ENCODE measurements around the gene MAPK8. TPM values are rescaled to one million over a fixed set of nuclear protein-coding genes. Genes with fewer than 3 reads are reported as not detected.

MAPK8 gene
- polyA plus RNA-seq, 4 donors = 12.4 to 41.2 (median 22.3) TPM

DNA sequence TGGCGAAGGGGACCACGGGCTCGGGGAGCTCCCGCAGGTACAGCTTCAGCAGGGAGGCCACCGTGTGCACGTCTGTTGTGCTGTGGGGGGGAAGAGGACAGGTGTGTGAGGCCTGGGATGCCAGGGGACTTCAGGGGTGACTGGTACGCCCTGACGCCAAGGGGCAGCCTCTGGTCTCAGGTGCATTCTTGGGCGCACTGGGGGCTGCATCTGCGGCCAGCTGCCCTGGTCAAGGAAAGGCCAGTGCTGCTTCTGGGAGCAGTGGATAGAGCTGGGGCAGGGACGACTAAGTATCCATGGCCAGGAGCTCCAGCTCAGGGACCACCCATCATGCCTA is 148.5 kb downstream of the MAPK8 start:
- Histone ChIP-seq H3K36me3 (ENCODE audit: control insufficient read depth in 3 of 3, insufficient read depth in 2 of 3, low read depth in 1 of 3, low read length in 3 of 3) (no peaks in the 10 kb centered on the region), H3K27me3 (ENCODE audit: control insufficient read depth in 3 of 3, insufficient read depth in 3 of 3, low read length in 3 of 3) (no peaks in the 10 kb centered on the region), H3K4me1 (ENCODE audit: control insufficient read depth in 3 of 3, insufficient read depth in 2 of 3, low read depth in 1 of 3, low read length in 2 of 3) (no peaks in the 10 kb centered on the region), H3K4me3 (ENCODE audit: low read depth in 1 of 3, low read length in 3 of 3) (no peak overlapping the region), H3K9me3 (ENCODE audit: control insufficient read depth in 2 of 2, insufficient read depth in 1 of 2, low read depth in 1 of 2, low read length in 1 of 2) (no peaks in the 10 kb centered on the region), H3K27ac (ENCODE audit: low read depth in 1 of 3, low read length in 2 of 3) (no peak overlapping the region)
- DNase-seq (no peak), FAIRE-seq (no peak)
- WGBS, 3 donors = 88 to 90% (median 90%) methylated on average over 11 of the region's 11 CpGs

DNA sequence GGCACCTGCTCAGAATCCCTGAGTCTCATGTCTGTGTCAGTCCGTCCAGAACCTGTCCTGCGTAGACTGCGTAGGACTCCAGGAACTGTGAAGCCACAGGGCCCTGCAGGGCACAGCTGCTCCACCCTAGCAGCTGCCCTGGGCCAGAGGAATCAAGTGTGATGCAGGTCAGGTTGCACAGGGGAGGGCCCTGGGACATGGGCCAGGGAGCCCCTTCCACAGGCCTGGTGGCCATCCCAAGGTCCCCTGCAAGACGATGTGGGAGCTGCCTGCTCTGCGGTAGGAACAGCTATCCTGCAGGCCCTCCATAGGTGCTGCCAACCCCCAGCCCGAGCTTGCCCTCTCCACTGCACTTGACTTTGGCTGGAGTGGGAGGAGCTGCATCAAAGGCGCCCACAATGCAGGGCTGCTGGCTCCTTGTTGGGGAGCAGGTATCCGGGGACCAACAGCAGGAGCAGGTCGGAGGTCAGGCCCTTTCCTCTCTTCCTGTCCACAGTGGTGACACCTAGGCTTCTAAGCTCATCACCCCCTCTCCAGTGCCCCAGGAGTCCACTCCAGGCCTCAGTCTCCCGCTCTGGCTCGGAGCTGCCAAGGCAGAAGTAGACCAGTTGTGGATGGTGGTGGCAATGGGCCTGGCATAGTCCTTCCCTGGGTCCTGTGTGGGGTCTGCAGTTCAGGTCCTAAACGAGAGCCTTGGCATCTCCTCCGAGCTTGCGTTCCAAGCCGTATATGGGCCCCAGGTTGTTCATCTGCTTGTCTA is 149.1 kb downstream of the MAPK8 start:
- Histone ChIP-seq H3K27ac (ENCODE audit: low read depth in 1 of 3, low read length in 2 of 3) (no peak overlapping the region), H3K9me3 (ENCODE audit: control insufficient read depth in 2 of 2, insufficient read depth in 1 of 2, low read depth in 1 of 2, low read length in 1 of 2) (no peaks in the 10 kb centered on the region), H3K4me1 (ENCODE audit: control insufficient read depth in 3 of 3, insufficient read depth in 2 of 3, low read depth in 1 of 3, low read length in 2 of 3) (no peaks in the 10 kb centered on the region), H3K27me3 (ENCODE audit: control insufficient read depth in 3 of 3, insufficient read depth in 3 of 3, low read length in 3 of 3) (no peaks in the 10 kb centered on the region), H3K36me3 (ENCODE audit: control insufficient read depth in 3 of 3, insufficient read depth in 2 of 3, low read depth in 1 of 3, low read length in 3 of 3) (no peaks in the 10 kb centered on the region), H3K4me3 (ENCODE audit: low read depth in 1 of 3, low read length in 3 of 3) (no peak overlapping the region)
- no peak for FAIRE-seq
- no peak for DNase-seq
- WGBS, 3 donors = 88 to 93% (median 89%) methylated on average over 15 of the region's 15 CpGs

DNA sequence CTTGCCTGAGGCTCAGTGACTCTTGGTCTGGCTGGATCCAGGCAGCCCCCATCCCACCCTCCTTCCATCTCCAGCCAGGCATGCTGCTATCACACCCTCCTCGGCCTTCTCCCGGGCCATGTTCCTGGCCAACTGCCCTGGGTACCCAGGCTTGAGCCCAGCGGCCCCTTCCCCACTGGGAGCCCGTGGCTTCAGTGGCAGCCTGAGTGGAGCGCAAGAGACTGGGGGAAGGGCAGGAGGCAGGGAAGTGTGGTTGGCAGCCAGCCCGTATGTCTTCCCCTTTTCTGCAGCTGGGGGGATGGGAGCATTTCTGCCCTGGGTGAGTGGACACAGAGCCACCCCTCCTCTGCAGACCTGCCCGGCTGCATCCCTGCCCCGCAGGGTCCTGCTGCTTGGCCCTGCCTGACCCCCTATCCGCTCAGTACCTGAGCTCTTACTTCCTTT is 149.9 kb downstream of the MAPK8 start:
- no peak for FAIRE-seq
- 28 to 60% (median 51%) methylated on average over 5 to 9 of the region's 9 CpGs for WGBS, 3 donors
- Histone ChIP-seq H3K36me3 (ENCODE audit: control insufficient read depth in 3 of 3, insufficient read depth in 2 of 3, low read depth in 1 of 3, low read length in 3 of 3) (no peaks in the 10 kb centered on the region), H3K27me3 (ENCODE audit: control insufficient read depth in 3 of 3, insufficient read depth in 3 of 3, low read length in 3 of 3) (no peaks in the 10 kb centered on the region), H3K4me3 (ENCODE audit: low read depth in 1 of 3, low read length in 3 of 3) (no peak overlapping the region), H3K27ac (ENCODE audit: low read depth in 1 of 3, low read length in 2 of 3) (no peak overlapping the region), H3K9me3 (ENCODE audit: control insufficient read depth in 2 of 2, insufficient read depth in 1 of 2, low read depth in 1 of 2, low read length in 1 of 2) (no peaks in the 10 kb centered on the region), H3K4me1 (ENCODE audit: control insufficient read depth in 3 of 3, insufficient read depth in 2 of 3, low read depth in 1 of 3, low read length in 2 of 3) (no peaks in the 10 kb centered on the region)
- no peak for DNase-seq

DNA sequence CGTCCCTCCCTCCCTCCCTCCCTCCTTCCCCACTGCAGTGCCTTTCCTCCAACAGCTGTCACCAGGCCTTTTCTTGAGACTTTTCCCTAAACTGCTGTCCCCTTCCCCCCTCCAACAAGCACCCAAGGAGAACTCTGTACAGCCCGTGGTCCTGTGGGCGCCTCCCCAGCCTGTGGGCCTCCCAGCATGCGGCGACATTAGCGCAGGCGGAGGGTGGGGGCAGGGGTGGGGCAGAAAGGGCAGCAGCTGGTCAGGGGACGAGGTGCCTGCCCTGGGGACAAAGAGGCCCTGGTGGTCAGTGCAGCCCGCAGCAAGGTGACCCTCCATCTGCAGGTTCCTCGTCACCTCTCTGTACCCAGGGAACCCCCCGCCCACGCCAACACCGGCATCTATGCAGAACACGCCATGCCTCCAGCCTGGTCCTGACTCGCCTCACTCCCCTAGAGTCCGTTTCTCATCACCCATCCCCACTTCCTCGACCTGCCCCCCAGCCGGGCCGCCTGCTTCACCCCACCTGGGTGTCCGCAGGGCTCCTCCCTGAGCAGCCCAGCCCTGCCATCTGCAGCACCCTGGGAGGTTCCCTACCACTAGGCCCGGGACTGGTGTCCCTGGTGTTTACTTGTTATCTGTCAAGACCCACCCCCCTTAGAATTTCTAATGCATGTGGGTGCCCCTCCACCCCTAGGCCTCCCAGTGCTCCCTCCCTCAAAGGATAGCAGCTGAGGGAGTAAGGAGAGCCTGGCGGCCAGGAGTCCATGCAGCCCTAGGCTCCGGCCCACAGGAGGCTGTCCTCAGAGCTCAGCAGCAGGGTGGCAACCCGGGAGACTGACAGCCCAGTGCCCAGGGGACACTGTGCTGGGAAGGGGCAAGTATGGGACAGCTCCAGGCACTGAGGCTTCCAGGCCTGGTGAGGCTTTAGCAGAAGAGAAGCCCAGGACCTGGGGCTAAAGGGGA is 150.6 kb downstream of the MAPK8 start:
- DNase-seq = no peak
- no peaks in the 10 kb centered on the region for H3K36me3 ChIP-seq (ENCODE audit: control insufficient read depth in 3 of 3, insufficient read depth in 2 of 3, low read depth in 1 of 3, low read length in 3 of 3)
- no peak overlapping the region for H3K4me3 ChIP-seq (ENCODE audit: low read depth in 1 of 3, low read length in 3 of 3)
- no peak overlapping the region for H3K27ac ChIP-seq (ENCODE audit: low read depth in 1 of 3, low read length in 2 of 3)
- FAIRE-seq = no peak
- H3K4me1 ChIP-seq (ENCODE audit: control insufficient read depth in 3 of 3, insufficient read depth in 2 of 3, low read depth in 1 of 3, low read length in 2 of 3) = no peaks in the 10 kb centered on the region
- WGBS, 3 donors = 63 to 69% (median 68%) methylated on average over 23 to 24 of the region's 24 CpGs
- H3K27me3 ChIP-seq (ENCODE audit: control insufficient read depth in 3 of 3, insufficient read depth in 3 of 3, low read length in 3 of 3) = no peaks in the 10 kb centered on the region
- no peaks in the 10 kb centered on the region for H3K9me3 ChIP-seq (ENCODE audit: control insufficient read depth in 2 of 2, insufficient read depth in 1 of 2, low read depth in 1 of 2, low read length in 1 of 2)

DNA sequence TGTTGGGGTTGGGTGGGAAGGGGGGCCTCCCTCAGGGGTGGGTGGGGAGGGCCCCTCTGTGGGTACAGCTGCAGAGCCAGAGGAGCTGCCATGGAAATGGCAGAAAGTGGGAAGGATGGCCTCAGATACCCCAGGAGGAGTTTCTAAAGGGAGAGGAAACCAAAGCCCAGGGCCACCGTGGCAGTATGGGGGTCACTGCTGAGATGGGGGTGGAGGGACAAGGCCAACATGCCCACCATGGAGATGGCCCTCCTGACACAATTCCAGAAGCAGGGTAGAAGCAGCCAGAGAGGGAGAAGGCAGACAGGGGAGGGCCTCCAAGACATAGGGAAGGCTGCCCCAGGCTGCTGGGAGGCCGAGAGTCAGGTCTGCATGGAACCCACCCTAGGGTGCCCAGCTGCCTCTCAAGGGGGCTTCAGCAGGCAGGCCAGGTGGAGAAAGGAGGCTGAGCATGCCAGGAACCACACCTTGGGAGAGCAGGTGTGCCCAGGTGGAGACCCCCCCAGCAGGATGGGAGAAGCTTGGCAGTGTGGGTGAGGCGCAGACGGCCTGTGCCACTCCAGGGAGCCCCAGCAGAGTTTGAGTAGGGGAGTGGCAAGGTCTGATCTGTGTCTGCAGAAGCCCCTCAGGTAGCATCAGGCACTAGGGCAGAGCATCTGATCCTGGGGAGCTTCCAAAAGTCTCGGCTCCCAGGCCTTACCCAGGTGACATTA is 151.6 kb downstream of the MAPK8 start:
- no peaks in the 10 kb centered on the region for H3K36me3 ChIP-seq (ENCODE audit: control insufficient read depth in 3 of 3, insufficient read depth in 2 of 3, low read depth in 1 of 3, low read length in 3 of 3)
- 52 to 69% (median 66%) methylated on average over 5 of the region's 5 CpGs for WGBS, 3 donors
- no peak overlapping the region for H3K4me3 ChIP-seq (ENCODE audit: low read depth in 1 of 3, low read length in 3 of 3)
- H3K4me1 ChIP-seq (ENCODE audit: control insufficient read depth in 3 of 3, insufficient read depth in 2 of 3, low read depth in 1 of 3, low read length in 2 of 3) = no peaks in the 10 kb centered on the region
- DNase-seq = no peak
- FAIRE-seq = no peak
- H3K9me3 ChIP-seq (ENCODE audit: control insufficient read depth in 2 of 2, insufficient read depth in 1 of 2, low read depth in 1 of 2, low read length in 1 of 2) = no peaks in the 10 kb centered on the region
- no peak overlapping the region for H3K27ac ChIP-seq (ENCODE audit: low read depth in 1 of 3, low read length in 2 of 3)
- no peaks in the 10 kb centered on the region for H3K27me3 ChIP-seq (ENCODE audit: control insufficient read depth in 3 of 3, insufficient read depth in 3 of 3, low read length in 3 of 3)

- FAIRE-seq (no peak), DNase-seq (no peak)
- H3K9me3 ChIP-seq (ENCODE audit: control insufficient read depth in 2 of 2, insufficient read depth in 1 of 2, low read depth in 1 of 2, low read length in 1 of 2) = no peaks in the 10 kb centered on the region
- no peaks in the 10 kb centered on the region for H3K4me1 ChIP-seq (ENCODE audit: control insufficient read depth in 3 of 3, insufficient read depth in 2 of 3, low read depth in 1 of 3, low read length in 2 of 3)
- no peaks in the 10 kb centered on the region for H3K36me3 ChIP-seq (ENCODE audit: control insufficient read depth in 3 of 3, insufficient read depth in 2 of 3, low read depth in 1 of 3, low read length in 3 of 3)
- H3K4me3 ChIP-seq (ENCODE audit: low read depth in 1 of 3, low read length in 3 of 3) = no peak overlapping the region
- 66 to 73% (median 69%) methylated on average over 6 of the region's 6 CpGs for WGBS, 3 donors
- H3K27me3 ChIP-seq (ENCODE audit: control insufficient read depth in 3 of 3, insufficient read depth in 3 of 3, low read length in 3 of 3) = no peaks in the 10 kb centered on the region
- no peak overlapping the region for H3K27ac ChIP-seq (ENCODE audit: low read depth in 1 of 3, low read length in 2 of 3)
These were observed 152.2 kb downstream of the MAPK8 start for GRCh38 chr10:48458662-48459048.

- Histone ChIP-seq H3K4me1 (ENCODE audit: control insufficient read depth in 3 of 3, insufficient read depth in 2 of 3, low read depth in 1 of 3, low read length in 2 of 3) (no peaks in the 10 kb centered on the region), H3K9me3 (ENCODE audit: control insufficient read depth in 2 of 2, insufficient read depth in 1 of 2, low read depth in 1 of 2, low read length in 1 of 2) (no peaks in the 10 kb centered on the region), H3K27me3 (ENCODE audit: control insufficient read depth in 3 of 3, insufficient read depth in 3 of 3, low read length in 3 of 3) (no peaks in the 10 kb centered on the region), H3K4me3 (ENCODE audit: low read depth in 1 of 3, low read length in 3 of 3) (no peak overlapping the region), H3K27ac (ENCODE audit: low read depth in 1 of 3, low read length in 2 of 3) (no peak overlapping the region), H3K36me3 (ENCODE audit: control insufficient read depth in 3 of 3, insufficient read depth in 2 of 3, low read depth in 1 of 3, low read length in 3 of 3) (no peaks in the 10 kb centered on the region)
- WGBS, 3 donors = 81 to 88% (median 81%) methylated on average over 23 of the region's 23 CpGs
- DNase-seq (no peak), FAIRE-seq (no peak)
These were observed 153.0 kb downstream of the MAPK8 start for GRCh38 chr10:48459270-48460150.
